ENCODE data around the gene CNOT4.
"Not testable (repeated sequence)": the region's sequence is repeated elsewhere in the genome, so short reads cannot be mapped to it uniquely, and the experiment has no call there.

CNOT4 gene

GRCh38 chr7:135514856-135515255 lies 5.0 kb upstream of the CNOT4 start:
- no peak for DNase-seq (ENCODE audit: low read depth in 2 of 2)

GRCh38 chr7:135512135-135512887 lies 2.4 kb upstream of the CNOT4 start:
- DNase-seq (ENCODE audit: low read depth in 2 of 2): no peak

GRCh38 chr7:135510592-135511183 lies 786 bp upstream of the CNOT4 start:
- no peak for DNase-seq (ENCODE audit: low read depth in 2 of 2)

- peak in 1 of 2 experiments; percentile 24 for DNase-seq (ENCODE audit: low read depth in 2 of 2)
Observed at GRCh38 chr7:135509589-135509838, 388 bp downstream of the CNOT4 start.

GRCh38 chr7:135508883-135509588 lies 866 bp downstream of the CNOT4 start:
- DNase-seq (ENCODE audit: low read depth in 2 of 2): no peak

GRCh38 chr7:135501402-135501801 lies 8.5 kb downstream of the CNOT4 start:
- no peak for DNase-seq (ENCODE audit: low read depth in 2 of 2)

GRCh38 chr7:135499818-135500217 lies 10.1 kb downstream of the CNOT4 start:
- DNase-seq (ENCODE audit: low read depth in 2 of 2): no peak

GRCh38 chr7:135497161-135497560 lies 12.7 kb downstream of the CNOT4 start:
- not testable (repeated sequence) for DNase-seq (ENCODE audit: low read depth in 2 of 2)

- DNase-seq (ENCODE audit: low read depth in 2 of 2): no peak
Observed at GRCh38 chr7:135493362-135493761, 16.5 kb downstream of the CNOT4 start.

- DNase-seq (ENCODE audit: low read depth in 2 of 2): no peak
Observed at GRCh38 chr7:135492151-135492550, 17.8 kb downstream of the CNOT4 start.

GRCh38 chr7:135490783-135491182 lies 19.1 kb downstream of the CNOT4 start:
- DNase-seq (ENCODE audit: low read depth in 2 of 2): no peak

GRCh38 chr7:135489791-135490190 lies 20.1 kb downstream of the CNOT4 start:
- no peak for DNase-seq (ENCODE audit: low read depth in 2 of 2)

GRCh38 chr7:135486261-135486920 lies 23.5 kb downstream of the CNOT4 start:
- no peak for DNase-seq (ENCODE audit: low read depth in 2 of 2)

GRCh38 chr7:135481598-135481979 lies 28.3 kb downstream of the CNOT4 start:
- DNase-seq (ENCODE audit: low read depth in 2 of 2): no peak

GRCh38 chr7:135480966-135481597 lies 28.8 kb downstream of the CNOT4 start:
- no peak for DNase-seq (ENCODE audit: low read depth in 2 of 2)

- no peak for DNase-seq (ENCODE audit: low read depth in 2 of 2)
Observed at GRCh38 chr7:135475521-135475920, 34.4 kb downstream of the CNOT4 start.

- not testable (repeated sequence) for DNase-seq (ENCODE audit: low read depth in 2 of 2)
Observed at GRCh38 chr7:135469705-135470104, 40.2 kb downstream of the CNOT4 start.

GRCh38 chr7:135467207-135467711 lies 42.6 kb downstream of the CNOT4 start:
- DNase-seq (ENCODE audit: low read depth in 2 of 2): no peak

- DNase-seq (ENCODE audit: low read depth in 2 of 2): no peak
Observed at GRCh38 chr7:135466442-135467206, 43.3 kb downstream of the CNOT4 start.

GRCh38 chr7:135463908-135464307 lies 46.0 kb downstream of the CNOT4 start:
- DNase-seq (ENCODE audit: low read depth in 2 of 2): no peak

- no peak for DNase-seq (ENCODE audit: low read depth in 2 of 2)
Observed at GRCh38 chr7:135459951-135460567, 49.8 kb downstream of the CNOT4 start.
